NK-92 treated with Interleukin-12 subunit alpha and Interleukin-12 subunit beta, amount 100 ng/mL, for 24 hours (cell line): ENCODE measurements around the gene MIER2.

Experiments used
- DNase-seq: peaks from one replicate; lab custom pipeline; 2025; lab: John Stamatoyannopoulos, UW

MIER2 gene

GRCh38 chr19:307793-308420 lies 36.7 kb downstream of the MIER2 start:
- no peak for DNase-seq

- DNase-seq, result no peak
These were observed 37.5 kb downstream of the MIER2 start for GRCh38 chr19:307111-307531.

GRCh38 chr19:306151-306900 lies 38.3 kb downstream of the MIER2 start:
- DNase-seq, result no peak

GRCh38 chr19:305240-306150 lies 39.1 kb downstream of the MIER2 start:
- DNase-seq, result no peak

- DNase-seq, result no peak
These were observed 47.9 kb downstream of the MIER2 start for GRCh38 chr19:296476-297225.

- DNase-seq, result no peak
These were observed 48.8 kb downstream of the MIER2 start for GRCh38 chr19:295687-296370.

GRCh38 chr19:294946-295686 lies 49.5 kb downstream of the MIER2 start:
- no peak for DNase-seq

- no peak for DNase-seq
These were observed 50.2 kb downstream of the MIER2 start for GRCh38 chr19:294341-294945.

GRCh38 chr19:293436-294110 lies 51.0 kb downstream of the MIER2 start:
- no peak for DNase-seq

- no peak for DNase-seq
These were observed 51.6 kb downstream of the MIER2 start for GRCh38 chr19:292951-293350.

- no peak for DNase-seq
These were observed 52.2 kb downstream of the MIER2 start for GRCh38 chr19:292281-292884.

- DNase-seq, result no peak
These were observed 52.9 kb downstream of the MIER2 start for GRCh38 chr19:291561-292280.

- DNase-seq, result no peak
These were observed 53.5 kb downstream of the MIER2 start, which contains the start of gene PLPP2 for GRCh38 chr19:291006-291521. Gene PLPP2, minus strand, starts transcription at chr19:291403. Its CDS starts 67 bp downstream, at chr19:291336.

- no peak for DNase-seq
These were observed 54.1 kb downstream of the MIER2 start for GRCh38 chr19:290372-291005.

- no peak for DNase-seq
These were observed 54.8 kb downstream of the MIER2 start for GRCh38 chr19:289651-290371.

- no peak for DNase-seq
These were observed 55.7 kb downstream of the MIER2 start for GRCh38 chr19:288911-289310.

GRCh38 chr19:287381-287871 lies 57.2 kb downstream of the MIER2 start:
- DNase-seq, result no peak
